ENCODE data around the gene ENTPD2. TPM values are rescaled to one million over a fixed set of nuclear protein-coding genes. Genes with fewer than 3 reads are reported as not detected.
"Not testable (repeated sequence)": the region's sequence is repeated elsewhere in the genome, so short reads cannot be mapped to it uniquely, and the experiment has no call there.

Gene ENTPD2
- total RNA-seq, 2 donors from 2014 or later: not detected

GRCh38 chr9:137039611-137040366 lies 14.1 kb downstream of the ENTPD2 start:
- DNase-seq (ENCODE audit: low spot score) (no peak), ATAC-seq (no peak)
- Mint-ChIP-seq H3K27ac (no peak overlapping the region), H3K27me3 (peaks cover 0 to 2% of the 10 kb centered on the region in 2 donors), H3K4me1 (ENCODE audit: low read depth in 2 of 2) (peaks cover 8% of the 10 kb centered on the region in 2 donors), H3K36me3 (no peaks in the 10 kb centered on the region), H3K9me3 (no peaks in the 10 kb centered on the region), H3K4me3 (no peak overlapping the region)

- Mint-ChIP-seq H3K27me3 (no peaks in the 10 kb centered on the region), H3K4me1 (ENCODE audit: low read depth in 2 of 2) (peaks cover 10 to 12% of the 10 kb centered on the region in 2 donors), H3K36me3 (no peaks in the 10 kb centered on the region), H3K4me3 (no peak overlapping the region), H3K27ac (no peak overlapping the region), H3K9me3 (no peaks in the 10 kb centered on the region)
- DNase-seq (ENCODE audit: low spot score) (no peak), ATAC-seq (no peak)
Observed at GRCh38 chr9:137038916-137039315, 14.9 kb downstream of the ENTPD2 start.

- Mint-ChIP-seq H3K9me3 (no peaks in the 10 kb centered on the region), H3K36me3 (no peaks in the 10 kb centered on the region), H3K27me3 (no peaks in the 10 kb centered on the region), H3K4me1 (ENCODE audit: low read depth in 2 of 2) (peaks cover 15 to 27% of the 10 kb centered on the region in 2 donors), H3K4me3 (no peak overlapping the region), H3K27ac (no peak overlapping the region)
- DNase-seq (ENCODE audit: low spot score): no peak
- ATAC-seq: no peak
Observed at GRCh38 chr9:137037483-137037882, 16.4 kb downstream of the ENTPD2 start.

- no peak for DNase-seq (ENCODE audit: low spot score)
- H3K36me3 Mint-ChIP-seq: no peaks in the 10 kb centered on the region
- no peaks in the 10 kb centered on the region for H3K9me3 Mint-ChIP-seq
- H3K27me3 Mint-ChIP-seq: no peaks in the 10 kb centered on the region
- peaks cover 18 to 30% of the 10 kb centered on the region in 2 donors for H3K4me1 Mint-ChIP-seq (ENCODE audit: low read depth in 2 of 2)
- no peak overlapping the region for H3K27ac Mint-ChIP-seq
- H3K4me3 Mint-ChIP-seq: no peak overlapping the region
- no peak for ATAC-seq
Observed at GRCh38 chr9:137037035-137037434, 16.8 kb downstream of the ENTPD2 start.

- Mint-ChIP-seq H3K4me1 (ENCODE audit: low read depth in 2 of 2) (peaks cover 22 to 36% of the 10 kb centered on the region in 2 donors), H3K27ac (peak overlapping the region in 1 of 2 donors; percentile 91), H3K27me3 (no peaks in the 10 kb centered on the region), H3K36me3 (no peaks in the 10 kb centered on the region), H3K9me3 (no peaks in the 10 kb centered on the region), H3K4me3 (no peak overlapping the region)
- no peak for ATAC-seq
- DNase-seq (ENCODE audit: low spot score): no peak
Observed at GRCh38 chr9:137035937-137036336, 17.9 kb downstream of the ENTPD2 start.

- Mint-ChIP-seq H3K4me1 (ENCODE audit: low read depth in 2 of 2) (peaks cover 26 to 41% of the 10 kb centered on the region in 2 donors), H3K36me3 (no peaks in the 10 kb centered on the region), H3K9me3 (no peaks in the 10 kb centered on the region), H3K4me3 (peak overlapping the region; percentile 79), H3K27me3 (no peaks in the 10 kb centered on the region), H3K27ac (peak overlapping the region; percentile 91)
- DNase-seq (ENCODE audit: low spot score) (no peak), ATAC-seq (no peak)
Observed at GRCh38 chr9:137035507-137035834, 18.4 kb downstream of the ENTPD2 start.

GRCh38 chr9:137034709-137035506 lies 19.0 kb downstream of the ENTPD2 start:
- ATAC-seq (peak; percentile 80 to 84), DNase-seq (ENCODE audit: low spot score) (peak; percentile 90)
- Mint-ChIP-seq H3K4me1 (ENCODE audit: low read depth in 2 of 2) (peaks cover 29 to 45% of the 10 kb centered on the region in 2 donors), H3K9me3 (no peaks in the 10 kb centered on the region), H3K27me3 (no peaks in the 10 kb centered on the region), H3K4me3 (peak overlapping the region; percentile 79), H3K27ac (peak overlapping the region; percentile 91), H3K36me3 (no peaks in the 10 kb centered on the region)

GRCh38 chr9:137034039-137034708 lies 19.7 kb downstream of the ENTPD2 start:
- peaks cover 35 to 52% of the 10 kb centered on the region in 2 donors for H3K4me1 Mint-ChIP-seq (ENCODE audit: low read depth in 2 of 2)
- ATAC-seq: no peak
- H3K27me3 Mint-ChIP-seq: no peaks in the 10 kb centered on the region
- peak overlapping the region; percentile 82 for H3K4me3 Mint-ChIP-seq
- H3K27ac Mint-ChIP-seq: peak overlapping the region; percentile 91
- no peak for DNase-seq (ENCODE audit: low spot score)
- H3K36me3 Mint-ChIP-seq: no peaks in the 10 kb centered on the region
- no peaks in the 10 kb centered on the region for H3K9me3 Mint-ChIP-seq

GRCh38 chr9:137033481-137033880 lies 20.4 kb downstream of the ENTPD2 start:
- H3K36me3 Mint-ChIP-seq; H3K27me3 Mint-ChIP-seq; H3K9me3 Mint-ChIP-seq; ATAC-seq; DNase-seq (ENCODE audit: low spot score): not testable (repeated sequence)
- Mint-ChIP-seq H3K4me1 (ENCODE audit: low read depth in 2 of 2) (peaks cover 39 to 52% of the 10 kb centered on the region in 2 donors), H3K4me3 (peak overlapping the region; percentile 82), H3K27ac (peak overlapping the region; percentile 91)

- ATAC-seq: no peak
- H3K27me3 Mint-ChIP-seq: no peaks in the 10 kb centered on the region
- peaks cover 39 to 52% of the 10 kb centered on the region in 2 donors for H3K4me1 Mint-ChIP-seq (ENCODE audit: low read depth in 2 of 2)
- no peak for DNase-seq (ENCODE audit: low spot score)
- H3K36me3 Mint-ChIP-seq: no peaks in the 10 kb centered on the region
- H3K9me3 Mint-ChIP-seq: no peaks in the 10 kb centered on the region
- peak overlapping the region; percentile 82 for H3K4me3 Mint-ChIP-seq
- peak overlapping the region; percentile 91 for H3K27ac Mint-ChIP-seq
Observed at GRCh38 chr9:137032858-137033257, 21.0 kb downstream of the ENTPD2 start.

GRCh38 chr9:137031904-137032640 lies 21.8 kb downstream of the ENTPD2 start, which contains the start of gene FUT7:
FUT7 (minus strand) TSS chr9:137032088; CDS start chr9:137031991, 97 bp downstream.
- Mint-ChIP-seq H3K4me3 (peak within 1 kb of the TSS; percentile 85), H3K36me3 (no peaks in the 10 kb centered on the region), H3K4me1 (ENCODE audit: low read depth in 2 of 2) (peaks cover 42 to 52% of the 10 kb centered on the region in 2 donors), H3K9me3 (no peaks in the 10 kb centered on the region), H3K27ac (peak within 1 kb of the TSS; percentile 91 to 94), H3K27me3 (no peaks in the 10 kb centered on the region)
- DNase-seq (ENCODE audit: low spot score) (no peak), ATAC-seq (no peak)

- ATAC-seq (peak; percentile 47 to 62), DNase-seq (ENCODE audit: low spot score) (peak; percentile 93)
- Mint-ChIP-seq H3K36me3 (no peaks in the 10 kb centered on the region), H3K27ac (peak overlapping the region; percentile 91 to 94), H3K27me3 (no peaks in the 10 kb centered on the region), H3K4me1 (ENCODE audit: low read depth in 2 of 2) (peaks cover 43 to 52% of the 10 kb centered on the region in 2 donors), H3K9me3 (no peaks in the 10 kb centered on the region), H3K4me3 (peak overlapping the region; percentile 85)
Observed at GRCh38 chr9:137030538-137031527, 23.0 kb downstream of the ENTPD2 start.

Data from natural killer cell treated with Interleukin-12 subunit alpha and Interleukin-12 subunit beta and Interleukin-15 and Interleukin-18, amount 100 ng/mL, for 72 hours (primary cell).